Esophagus (tissue), 2 donors: ENCODE measurements around the gene RARB. TPM values are rescaled to one million over a fixed set of nuclear protein-coding genes. Genes with fewer than 3 reads are reported as not detected.

Experiments
- H3K27ac ChIP-seq, 2 donors: one replicate each; pipeline ENCODE4 v1.5.1; 2013; ENCODE audit warnings: low read depth in 2 of 2, mild to moderate bottlenecking in 2 of 2, inconsistent platforms in 1 of 2, low read length in 1 of 2, moderate library complexity in 1 of 2
- H3K27me3 ChIP-seq, 2 donors: one replicate each; pipeline ENCODE4 v1.6.1; 2013; ENCODE audit warnings: low read length in 2 of 2, control low read depth in 1 of 2, mild to moderate bottlenecking in 1 of 2; ENCODE audit not compliant: insufficient read depth in 2 of 2, control insufficient read depth in 1 of 2
- H3K36me3 ChIP-seq, 2 donors: one replicate each; pipeline ENCODE4 v1.6.1; 2013; ENCODE audit warnings: low read length in 1 of 2; ENCODE audit not compliant: control insufficient read depth in 2 of 2, insufficient read depth in 2 of 2
- H3K4me1 ChIP-seq, 2 donors: one replicate each; pipeline ENCODE4 v1.6.1; 2013; ENCODE audit warnings: low read length in 1 of 2; ENCODE audit not compliant: control insufficient read depth in 2 of 2, insufficient read depth in 2 of 2
- H3K4me3 ChIP-seq, 2 donors: one replicate each; pipeline ENCODE4 v1.5.1; 2013; ENCODE audit warnings: low read length in 2 of 2, mild to moderate bottlenecking in 2 of 2, low read depth in 1 of 2, moderate library complexity in 1 of 2
- H3K9me3 ChIP-seq, 2 donors: one replicate each; pipeline ENCODE4 v1.6.1; 2013; ENCODE audit warnings: mild to moderate bottlenecking in 2 of 2, low read depth in 1 of 2, low read length in 1 of 2, moderate library complexity in 1 of 2; ENCODE audit not compliant: control insufficient read depth in 2 of 2, insufficient read depth in 1 of 2
- WGBS, 2 donors: extraction: QIAGEN DNeasy Blood & Tissue Kit; methylation state at CpG; one replicate each; pipeline ENCODE4 v1.1.7; 2013; 5-methylcytosine and 5-hydroxymethylcytosine counted together
- polyA plus RNA-seq, 2 donors: library from polyadenylated mRNA; stranded (reverse); fragments of 200-250 nt; gene quantifications; one replicate each; pipeline ENCODE4 v1.2.3, GENCODE V29; 2013
- donor health status: healthy with polysubstance abuse.
- donor health status: Bipolar disorder and iron deficiency.

Gene RARB
- polyA plus RNA-seq, 2 donors = 1.6 to 2.2 TPM

DNA sequence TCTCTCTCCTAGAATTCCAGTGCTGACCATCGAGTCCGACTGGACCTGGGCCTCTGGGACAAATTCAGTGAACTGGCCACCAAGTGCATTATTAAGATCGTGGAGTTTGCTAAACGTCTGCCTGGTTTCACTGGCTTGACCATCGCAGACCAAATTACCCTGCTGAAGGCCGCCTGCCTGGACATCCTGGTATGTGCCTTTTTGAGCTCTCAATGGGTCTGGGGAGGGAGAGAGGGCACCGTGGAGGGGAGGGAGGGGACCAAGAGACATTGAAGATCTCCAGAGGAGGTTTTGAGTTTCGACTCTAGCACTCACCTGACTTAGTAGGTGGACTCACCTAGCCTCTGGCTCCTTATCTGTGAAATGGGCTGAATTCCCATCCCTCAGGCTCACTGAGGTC, 152.5 kb downstream of the RARB start:
- Histone ChIP-seq H3K4me3 (no peak overlapping the region), H3K36me3 (peaks cover 0 to 13% of the 10 kb centered on the region in 2 donors), H3K27ac (no peak overlapping the region), H3K9me3 (peaks cover 0 to 5% of the 10 kb centered on the region in 2 donors), H3K27me3 (no peaks in the 10 kb centered on the region), H3K4me1 (no peaks in the 10 kb centered on the region)
- WGBS, 2 donors = 91% methylated on average over 8 of the region's 8 CpGs

DNA sequence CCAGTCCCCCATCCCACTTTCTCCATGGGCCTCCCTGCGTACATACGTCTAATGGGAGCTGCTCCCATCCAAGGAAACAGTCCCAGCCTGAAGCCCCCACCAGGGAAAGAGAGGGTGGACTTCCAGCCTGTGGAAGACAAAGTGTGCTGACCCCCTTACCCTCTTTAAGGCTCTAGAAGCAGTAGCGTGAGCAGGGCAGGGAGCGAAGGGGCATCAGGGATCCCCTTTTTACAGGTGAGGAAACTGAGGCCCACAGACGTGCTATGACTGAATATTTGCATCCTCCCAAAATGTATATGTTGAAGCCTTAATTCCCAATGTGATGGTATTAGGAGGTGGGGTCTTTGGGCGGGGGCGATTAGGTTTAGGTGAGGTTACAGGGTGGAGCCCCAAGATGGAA, 153.3 kb downstream of the RARB start:
- H3K27me3 ChIP-seq = no peaks in the 10 kb centered on the region
- H3K9me3 ChIP-seq = peaks cover 0 to 5% of the 10 kb centered on the region in 2 donors
- H3K36me3 ChIP-seq = peaks cover 0 to 13% of the 10 kb centered on the region in 2 donors
- H3K27ac ChIP-seq = no peak overlapping the region
- H3K4me1 ChIP-seq = no peaks in the 10 kb centered on the region
- 95 to 97% methylated on average over 7 of the region's 7 CpGs for WGBS, 2 donors
- no peak overlapping the region for H3K4me3 ChIP-seq

DNA sequence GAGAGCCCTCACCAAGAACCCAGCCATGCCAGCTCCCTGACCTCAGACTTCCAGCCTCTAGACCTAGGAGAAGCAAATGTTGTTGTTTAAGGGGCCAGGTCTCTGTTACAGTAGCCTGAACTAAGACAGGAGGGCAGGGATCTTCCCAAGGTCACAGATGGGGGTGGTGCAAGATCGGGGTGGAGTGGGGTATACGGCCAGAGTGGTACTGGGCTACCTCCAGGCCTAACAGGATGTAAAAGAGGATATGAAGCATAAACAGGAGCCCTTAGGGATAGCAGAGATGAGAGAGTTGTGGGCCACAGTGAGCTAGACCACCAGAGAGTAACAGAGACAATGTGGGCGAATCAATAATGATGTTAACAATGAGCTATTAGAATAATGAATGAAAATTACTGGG, 153.8 kb downstream of the RARB start:
- H3K4me3 ChIP-seq = no peak overlapping the region
- no peak overlapping the region for H3K27ac ChIP-seq
- no peaks in the 10 kb centered on the region for H3K4me1 ChIP-seq
- no peaks in the 10 kb centered on the region for H3K27me3 ChIP-seq
- WGBS, 2 donors = 91 to 93% methylated on average over 3 of the region's 3 CpGs
- peaks cover 0 to 5% of the 10 kb centered on the region in 2 donors for H3K9me3 ChIP-seq
- H3K36me3 ChIP-seq = peaks cover 0 to 13% of the 10 kb centered on the region in 2 donors

DNA sequence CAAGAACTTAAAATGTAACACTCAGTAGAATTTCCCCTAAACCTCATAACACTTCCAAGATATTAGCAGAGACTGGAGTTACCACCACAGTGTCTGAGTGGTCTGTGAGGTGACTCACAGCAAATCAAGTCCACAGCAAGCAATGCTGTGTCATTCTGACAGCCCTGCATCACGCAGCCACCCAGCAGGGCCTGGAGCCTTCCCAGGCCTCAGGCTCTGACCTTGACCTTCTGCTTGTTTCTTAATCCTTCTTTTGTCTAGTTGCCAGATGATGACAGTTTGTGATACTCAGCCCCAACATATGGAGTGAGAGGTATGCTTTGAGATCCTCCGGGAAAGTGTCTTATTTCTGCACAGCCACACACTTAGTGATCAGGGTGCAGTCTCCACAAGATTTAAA, 154.2 kb downstream of the RARB start:
- 86 to 87% methylated on average over 2 of the region's 2 CpGs for WGBS, 2 donors
- no peak overlapping the region for H3K4me3 ChIP-seq
- no peaks in the 10 kb centered on the region for H3K4me1 ChIP-seq
- peaks cover 0 to 13% of the 10 kb centered on the region in 2 donors for H3K36me3 ChIP-seq
- H3K9me3 ChIP-seq = peaks cover 0 to 5% of the 10 kb centered on the region in 2 donors
- H3K27me3 ChIP-seq = no peaks in the 10 kb centered on the region
- no peak overlapping the region for H3K27ac ChIP-seq

- peaks cover 0 to 5% of the 10 kb centered on the region in 2 donors for H3K9me3 ChIP-seq
- no peaks in the 10 kb centered on the region for H3K27me3 ChIP-seq
- peaks cover 0 to 13% of the 10 kb centered on the region in 2 donors for H3K36me3 ChIP-seq
- no peaks in the 10 kb centered on the region for H3K4me1 ChIP-seq
- no peak overlapping the region for H3K4me3 ChIP-seq
- 91 to 95% methylated on average over 10 of the region's 10 CpGs for WGBS, 2 donors
- H3K27ac ChIP-seq = no peak overlapping the region
Measured at GRCh38 chr3:25583343-25583742, 155.3 kb downstream of the RARB start.

- H3K27me3 ChIP-seq = no peaks in the 10 kb centered on the region
- WGBS, 2 donors = 79 to 86% methylated on average over 17 of the region's 17 CpGs
- no peaks in the 10 kb centered on the region for H3K4me1 ChIP-seq
- peaks cover 0 to 5% of the 10 kb centered on the region in 2 donors for H3K9me3 ChIP-seq
- no peak overlapping the region for H3K27ac ChIP-seq
- no peak overlapping the region for H3K4me3 ChIP-seq
- peaks cover 0 to 13% of the 10 kb centered on the region in 2 donors for H3K36me3 ChIP-seq
Measured at GRCh38 chr3:25584011-25584789, 156.1 kb downstream of the RARB start.

GRCh38 chr3:25585361-25586166, 157.5 kb downstream of the RARB start:
- Histone ChIP-seq H3K9me3 (peaks cover 0 to 5% of the 10 kb centered on the region in 2 donors), H3K27me3 (no peaks in the 10 kb centered on the region), H3K27ac (no peak overlapping the region), H3K4me1 (peaks cover 0 to 1% of the 10 kb centered on the region in 2 donors), H3K36me3 (peaks cover 0 to 12% of the 10 kb centered on the region in 2 donors), H3K4me3 (no peak overlapping the region)
- 88 to 89% methylated on average over 14 of the region's 14 CpGs for WGBS, 2 donors

GRCh38 chr3:25586167-25586505, 158.1 kb downstream of the RARB start:
- peaks cover 0 to 5% of the 10 kb centered on the region in 2 donors for H3K9me3 ChIP-seq
- WGBS, 2 donors = 95 to 96% methylated on average over 6 of the region's 6 CpGs
- H3K27ac ChIP-seq = no peak overlapping the region
- no peak overlapping the region for H3K4me3 ChIP-seq
- no peaks in the 10 kb centered on the region for H3K27me3 ChIP-seq
- peaks cover 0 to 8% of the 10 kb centered on the region in 2 donors for H3K36me3 ChIP-seq
- peaks cover 0 to 1% of the 10 kb centered on the region in 2 donors for H3K4me1 ChIP-seq

GRCh38 chr3:25586553-25586952, 158.5 kb downstream of the RARB start:
- 90 to 93% methylated on average over 11 of the region's 11 CpGs for WGBS, 2 donors
- Histone ChIP-seq H3K4me3 (no peak overlapping the region), H3K27ac (no peak overlapping the region), H3K36me3 (peaks cover 0 to 8% of the 10 kb centered on the region in 2 donors), H3K27me3 (no peaks in the 10 kb centered on the region), H3K9me3 (peaks cover 0 to 4% of the 10 kb centered on the region in 2 donors), H3K4me1 (peaks cover 0 to 1% of the 10 kb centered on the region in 2 donors)
